ENCODE measurements around the gene ARSG. TPM values are rescaled to one million over a fixed set of nuclear protein-coding genes. Genes with fewer than 3 reads are reported as not detected.

ARSG gene
- total and polyA plus RNA-seq, 2 donors (not counting 3 experiments of a cell fraction or from before 2014, with no cell fraction given): 3.9 to 7.0 TPM

DNA sequence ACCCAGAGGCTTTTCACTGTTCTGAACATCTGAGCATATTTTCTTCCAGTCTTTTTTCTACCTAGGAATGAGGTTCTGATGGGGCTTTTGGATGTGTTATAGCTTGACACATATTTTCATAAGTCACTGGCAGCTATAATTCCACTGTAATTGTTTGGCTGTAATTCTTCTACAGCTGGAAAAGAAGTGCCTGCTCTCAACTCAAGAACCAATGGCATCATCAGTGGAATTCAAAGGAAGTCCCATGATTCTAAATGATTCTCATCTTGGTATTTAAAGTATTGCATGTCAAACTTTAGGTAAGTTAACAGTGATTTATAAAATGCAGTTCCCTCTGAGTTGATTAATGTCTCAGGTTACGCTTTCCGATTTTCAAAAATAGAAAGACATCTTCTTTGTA is 149.2 kb downstream of the ARSG start:
- no peak for FAIRE-seq
- TF ChIP-seq POLR2AphosphoS5 (IDR thresholded peaks at IDR 0.05; ENCODE audit: insufficient read depth, low read depth, low read length) (no peak), GATA2 (IDR thresholded peaks at IDR 0.05; ENCODE audit: insufficient read depth, insufficient read length, low read depth, low read length) (no peak), FOS (IDR thresholded peaks at IDR 0.05; ENCODE audit: borderline replicate concordance, insufficient read depth, low read length) (no peak), JUN (IDR thresholded peaks at IDR 0.05; ENCODE audit: borderline replicate concordance, insufficient read depth, insufficient read length, low read depth) (no peak), EZH2 (IDR thresholded peaks at IDR 0.05; ENCODE audit: borderline replicate concordance, low read depth, low read length, severe bottlenecking) (no peak), MYC (IDR thresholded peaks at IDR 0.05; ENCODE audit: low read depth, low read length) (no peak), POLR2A (IDR thresholded peaks at IDR 0.05; ENCODE audit: low read depth, low read length) (no peak)
- TF ChIP-seq, protein P1, sequence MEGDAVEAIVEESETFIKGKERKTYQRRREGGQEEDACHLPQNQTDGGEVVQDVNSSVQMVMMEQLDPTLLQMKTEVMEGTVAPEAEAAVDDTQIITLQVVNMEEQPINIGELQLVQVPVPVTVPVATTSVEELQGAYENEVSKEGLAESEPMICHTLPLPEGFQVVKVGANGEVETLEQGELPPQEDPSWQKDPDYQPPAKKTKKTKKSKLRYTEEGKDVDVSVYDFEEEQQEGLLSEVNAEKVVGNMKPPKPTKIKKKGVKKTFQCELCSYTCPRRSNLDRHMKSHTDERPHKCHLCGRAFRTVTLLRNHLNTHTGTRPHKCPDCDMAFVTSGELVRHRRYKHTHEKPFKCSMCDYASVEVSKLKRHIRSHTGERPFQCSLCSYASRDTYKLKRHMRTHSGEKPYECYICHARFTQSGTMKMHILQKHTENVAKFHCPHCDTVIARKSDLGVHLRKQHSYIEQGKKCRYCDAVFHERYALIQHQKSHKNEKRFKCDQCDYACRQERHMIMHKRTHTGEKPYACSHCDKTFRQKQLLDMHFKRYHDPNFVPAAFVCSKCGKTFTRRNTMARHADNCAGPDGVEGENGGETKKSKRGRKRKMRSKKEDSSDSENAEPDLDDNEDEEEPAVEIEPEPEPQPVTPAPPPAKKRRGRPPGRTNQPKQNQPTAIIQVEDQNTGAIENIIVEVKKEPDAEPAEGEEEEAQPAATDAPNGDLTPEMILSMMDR (IDR thresholded peaks at IDR 0.05; ENCODE audit: extremely low read depth in 1 of 2, insufficient read depth in 1 of 2, low read depth in 1 of 2, low read length in 2 of 2): no peak
- TF ChIP-seq, protein P2, sequence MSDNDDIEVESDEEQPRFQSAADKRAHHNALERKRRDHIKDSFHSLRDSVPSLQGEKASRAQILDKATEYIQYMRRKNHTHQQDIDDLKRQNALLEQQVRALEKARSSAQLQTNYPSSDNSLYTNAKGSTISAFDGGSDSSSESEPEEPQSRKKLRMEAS (IDR thresholded peaks at IDR 0.05; ENCODE audit: insufficient read depth, insufficient read length): no peak

More for the DNA sequence above, 149.2 kb downstream of the ARSG start:
- no peak for DNase-seq (ENCODE audit: low read depth, low spot score)
- Histone ChIP-seq H3K27me3 (ENCODE audit: control insufficient read depth in 2 of 2, insufficient read depth in 2 of 2, low read length in 2 of 2) (no peaks in the 10 kb centered on the region), H3K9me3 (replicated peaks; ENCODE audit: control insufficient read depth, insufficient read depth, low read length) (no peaks in the 10 kb centered on the region), H3K79me2 (ENCODE audit: control insufficient read depth, insufficient read depth, low read length) (no peaks in the 10 kb centered on the region), H2AFZ (ENCODE audit: low read depth, low read length) (no peak overlapping the region), H4K20me1 (replicated peaks; ENCODE audit: control insufficient read depth, extremely low read depth, insufficient read depth, low read length) (no peaks in the 10 kb centered on the region), H3K36me3 (ENCODE audit: control insufficient read depth in 2 of 2, extremely low read depth in 1 of 2, insufficient read depth in 2 of 2, low read length in 2 of 2) (peaks cover 6 to 12% of the 10 kb centered on the region in 2 experiments), H3K4me2 (ENCODE audit: insufficient read depth, low read length) (peak overlapping the region; percentile 79), H3K4me1 (ENCODE audit: control insufficient read depth, extremely low read depth, insufficient read depth, low read length) (peaks cover 46% of the 10 kb centered on the region), H3K4me3 (replicated peaks in 1 of 3; ENCODE audit: insufficient read depth in 1 of 3, low read depth in 1 of 3, low read length in 3 of 3) (no peak overlapping the region), H3K9ac (replicated peaks; ENCODE audit: extremely low read depth, insufficient read depth, low read length) (peak overlapping the region; percentile 50), H3K27ac (ENCODE audit: insufficient read depth, low read depth, low read length) (peak overlapping the region; percentile 84), H3K9me1 (replicated peaks; ENCODE audit: control insufficient read depth, extremely low read depth, insufficient read depth, low read length) (no peaks in the 10 kb centered on the region)
- intact Hi-C loops (cut with micrococcal nuclease): no loop called here
- POLR2A ChIA-PET: interaction anchor here (0.6 kb wide), 1 partner anchor 270 kb away, joined by 9 read pairs; no protein-coding TSS in a partner anchor
- CTCF ChIA-PET: interaction anchor here (1.1 to 4.1 kb wide), 6 partner anchors 9 to 268 kb away, joined by 3 to 35 read pairs (median 4); partner anchors contain the start of gene WIPI1
- dilution Hi-C loops (cut with MboI; ENCODE audit: extremely low pct_ligation_motif_present, low sequenced_read_pairs): no loop called here
- no TSS peak for BruUV-seq (replicated peaks)
